IMR-90 (cell line): ENCODE measurements around the gene TRAPPC12. TPM values are rescaled to one million over a fixed set of nuclear protein-coding genes. Genes with fewer than 3 reads are reported as not detected.

Experiments used
- ATAC-seq: fragments of 200-7000 bp; cut with Tn5 transposase; 2 replicates; pipeline ENCODE4 v1.9.1; 2020; ENCODE audit warnings: low read depth, mild to moderate bottlenecking, moderate library complexity
- BruUV-seq: library from RNA; stranded (reverse); fragments of 400-500 nt; replicated peaks from 2 replicates; lab custom pipeline; 2021; lab: Mats Ljungman, UMichigan
- CTCF ChIA-PET: fragments of 300-600 bp; formaldehyde crosslinking; extraction: SDS; loops from one replicate; lab custom pipeline; 2021; ENCODE audit warnings: antibody characterized with exemption; lab: Yijun Ruan, JAX
- POLR2A ChIA-PET: fragments of 300-600 bp; sonication (Branson Sonifier 250); formaldehyde crosslinking; loops from one replicate; lab custom pipeline; 2022; ENCODE audit warnings: antibody characterized with exemption; ENCODE audit not compliant: unreplicated experiment; lab: Charles Lee
- DNase-seq: peaks from one replicate; pipeline ENCODE4 v3.0.0; 2013
- H2AFZ ChIP-seq: replicated peaks from 2 replicates; pipeline ENCODE3; 2013; ENCODE audit warnings: low read length, mild to moderate bottlenecking; ENCODE audit not compliant: poor library complexity
- H2AK5ac ChIP-seq: 2 replicates; pipeline ENCODE4 v1.6.1; 2013; ENCODE audit warnings: low read depth, low read length, inconsistent platforms
- H2AK9ac ChIP-seq: replicated peaks from 2 replicates; pipeline ENCODE3; 2013; ENCODE audit warnings: mild to moderate bottlenecking, low read depth, low read length, moderate library complexity; ENCODE audit not compliant: poor library complexity
- H2BK120ac ChIP-seq: 2 replicates; pipeline ENCODE4 v1.6.1; 2013; ENCODE audit warnings: low read depth, low read length, inconsistent platforms
- H2BK15ac ChIP-seq: 3 replicates; pipeline ENCODE4 v1.6.1; 2013; ENCODE audit warnings: low read depth, low read length, inconsistent platforms
- H2BK20ac ChIP-seq: 2 replicates; pipeline ENCODE4 v1.6.1; 2013; ENCODE audit warnings: low read depth, mild to moderate bottlenecking, inconsistent platforms, low read length, moderate library complexity
- H2BK5ac ChIP-seq: 2 replicates; pipeline ENCODE4 v1.6.1; 2013; ENCODE audit warnings: mild to moderate bottlenecking, low read depth, low read length, inconsistent platforms; ENCODE audit not compliant: poor library complexity, severe bottlenecking
- H3K14ac ChIP-seq: replicated peaks from 2 replicates; pipeline ENCODE4 v1.6.1; 2013; ENCODE audit warnings: low read depth, low read length, inconsistent platforms
- H3K18ac ChIP-seq: 2 replicates; pipeline ENCODE4 v1.6.1; 2013; ENCODE audit warnings: low read depth, low read length, control low read depth
- H3K23ac ChIP-seq: 2 replicates; pipeline ENCODE4 v1.6.1; 2013; ENCODE audit warnings: low read depth, low read length, inconsistent platforms
- H3K27ac ChIP-seq: 2 replicates; pipeline ENCODE4 v1.5.1; 2013; ENCODE audit warnings: mild to moderate bottlenecking, control low read depth, low read length; ENCODE audit not compliant: insufficient read depth
- H3K27me3 ChIP-seq: 2 replicates; pipeline ENCODE4 v1.6.1; 2013; ENCODE audit warnings: low read length; ENCODE audit not compliant: control insufficient read depth, insufficient read depth
- H3K36me3 ChIP-seq: 2 replicates; pipeline ENCODE4 v1.6.1; 2013; ENCODE audit warnings: low read length, mixed read lengths; ENCODE audit not compliant: control insufficient read depth, insufficient read depth
- H3K4ac ChIP-seq: 2 replicates; pipeline ENCODE4 v1.6.1; 2013; ENCODE audit warnings: low read depth, low read length, inconsistent platforms
- H3K4me1 ChIP-seq: 2 replicates; pipeline ENCODE4 v1.6.1; 2013; ENCODE audit warnings: low read length, mixed read lengths; ENCODE audit not compliant: control insufficient read depth, insufficient read depth
- H3K4me2 ChIP-seq: 2 replicates; pipeline ENCODE4 v1.6.1; 2013; ENCODE audit warnings: low read depth, mild to moderate bottlenecking, control low read depth, low read length, moderate library complexity
- H3K4me3 ChIP-seq: 2 replicates; pipeline ENCODE4 v1.5.1; 2013; ENCODE audit warnings: low read depth, mild to moderate bottlenecking, control low read depth, low read length, moderate library complexity; ENCODE audit not compliant: insufficient read depth
- H3K56ac ChIP-seq: 2 replicates; pipeline ENCODE4 v1.6.1; 2013; ENCODE audit warnings: low read length, inconsistent platforms; ENCODE audit not compliant: insufficient read depth; ENCODE audit errors: extremely low read depth
- H3K79me1 ChIP-seq, 2 experiments: 2 replicates each; pipeline ENCODE4 v1.6.1; 2013; ENCODE audit warnings: low read length in 2 of 2, inconsistent platforms in 1 of 2, low read depth in 1 of 2
- H3K9ac ChIP-seq: 2 replicates; pipeline ENCODE4 v1.6.1; 2013; ENCODE audit warnings: low read depth, low read length, control low read depth
- H3K9me1 ChIP-seq: 2 replicates; pipeline ENCODE4 v1.6.1; 2013; ENCODE audit warnings: low read length, inconsistent platforms; ENCODE audit not compliant: insufficient read depth
- H3K9me3 ChIP-seq: 2 replicates; pipeline ENCODE4 v1.6.1; 2013; ENCODE audit warnings: low read length; ENCODE audit not compliant: control insufficient read depth, insufficient read depth
- H4K20me1 ChIP-seq: 2 replicates; pipeline ENCODE4 v1.6.1; 2013; ENCODE audit warnings: low read length, inconsistent platforms; ENCODE audit not compliant: insufficient read depth
- H4K5ac ChIP-seq: 2 replicates; pipeline ENCODE4 v1.6.1; 2013; ENCODE audit warnings: mild to moderate bottlenecking, low read depth, low read length, control low read depth
- H4K8ac ChIP-seq, 2 experiments: 2 replicates each; pipeline ENCODE4 v1.6.1; 2013; ENCODE audit warnings: low read depth in 2 of 2, low read length in 2 of 2, control low read depth in 1 of 2, inconsistent platforms in 1 of 2
- H4K91ac ChIP-seq: 2 replicates; pipeline ENCODE4 v1.6.1; 2013; ENCODE audit warnings: low read depth, low read length, inconsistent platforms; ENCODE audit not compliant: insufficient read depth
- CEBPB ChIP-seq: IDR thresholded peaks from 2 replicates; pipeline ENCODE4 v1.6.1; 2012; ENCODE audit warnings: low read depth, low read length, improper control_type of control experiment
- CHD1 ChIP-seq: IDR thresholded peaks from 2 replicates; pipeline ENCODE4 v1.6.1; 2012; ENCODE audit warnings: low read depth, low read length, improper control_type of control experiment
- FOS ChIP-seq: fragments of 150-350 bp; IDR thresholded peaks from 2 replicates; pipeline ENCODE4 v1.6.1; 2016; ENCODE audit warnings: low read depth, low read length
- MAFK ChIP-seq: IDR thresholded peaks from 2 replicates; pipeline ENCODE4 v1.6.1; 2012; ENCODE audit warnings: low read depth, low read length, improper control_type of control experiment
- MAZ ChIP-seq: IDR thresholded peaks from 2 replicates; pipeline ENCODE4 v1.6.1; 2012; ENCODE audit warnings: low read depth, mild to moderate bottlenecking, low read length, improper control_type of control experiment, moderate library complexity, borderline replicate concordance
- MXI1 ChIP-seq: IDR thresholded peaks from 2 replicates; pipeline ENCODE4 v1.6.1; 2012; ENCODE audit warnings: low read depth, mild to moderate bottlenecking, low read length, moderate library complexity, borderline replicate concordance
- POLR2A ChIP-seq: IDR thresholded peaks from 2 replicates; pipeline ENCODE4 v1.6.1; 2012; ENCODE audit warnings: mild to moderate bottlenecking, low read depth, low read length
- RAD21 ChIP-seq: IDR thresholded peaks from 2 replicates; pipeline ENCODE4 v1.6.1; 2012; ENCODE audit warnings: low read length, improper control_type of control experiment
- RCOR1 ChIP-seq: IDR thresholded peaks from 2 replicates; pipeline ENCODE4 v1.6.1; 2012; ENCODE audit warnings: mild to moderate bottlenecking, low read length, improper control_type of control experiment; ENCODE audit not compliant: insufficient replicate concordance
- WGBS, 2 experiments: methylation state at CpG; one replicate each; pipeline versions ENCODE4 v1.1.5 to v1.1.7; 2013; ENCODE audit warnings: missing lambda C conversion rate in 2 of 2; ENCODE audit not compliant: insufficient read length in 1 of 2; ENCODE audit errors: extremely low coverage in 2 of 2; 5-methylcytosine and 5-hydroxymethylcytosine counted together
- dilution Hi-C: fragments of 300-500 bp; cut with HindIII; formaldehyde crosslinking; loops from one replicate; pipeline ENCODE4 v1.14.3; 2018; ENCODE audit warnings: low sequenced_read_pairs; ENCODE audit not compliant: unreplicated experiment
- in situ Hi-C: fragments of 300-500 bp; cut with MboI; formaldehyde crosslinking; loops from 3 replicates; pipeline ENCODE4 v1.14.3; 2019; ENCODE audit warnings: low sequenced_read_pairs, inconsistent platforms, mixed read lengths
- intact Hi-C: fragments of 100-400 bp; cut with micrococcal nuclease; formaldehyde crosslinking; loops from 2 replicates; pipeline ENCODE4 v1.10.0; 2022
- polyA plus RNA-seq, 3 experiments: library from polyadenylated mRNA; depleted of rRNA; stranded (reverse); fragments of >200 nt; gene quantifications; 2 replicates each; pipeline ENCODE4 v1.2.3, GENCODE V29; 2012; ENCODE audit warnings: low replicate concordance in 1 of 3
- total RNA-seq: library from RNA; depleted of rRNA; stranded (reverse); fragments of >200 nt; gene quantifications from 2 replicates; pipeline ENCODE4 v1.2.3, GENCODE V29; 2012
- TF ChIP-seq, protein P1 (sequence below): fragments of 150-350 bp; IDR thresholded peaks from 2 replicates; pipeline ENCODE4 v1.6.1; 2017; ENCODE audit warnings: mild to moderate bottlenecking, antibody characterized with exemption, low read length, low read depth
- TF ChIP-seq, protein P2 (sequence below): conservative IDR thresholded peaks from 2 replicates; pipeline ENCODE4 v1.5.1; 2012; ENCODE audit warnings: mild to moderate bottlenecking, low read depth, low read length, improper control_type of control experiment
- TF ChIP-seq, protein P3 (sequence below): fragments of 150-350 bp; IDR thresholded peaks from 2 replicates; pipeline ENCODE4 v1.6.1; 2016; ENCODE audit warnings: low read depth, mild to moderate bottlenecking, low read length, moderate library complexity, borderline replicate concordance

Gene TRAPPC12
- total and polyA plus RNA-seq, 2 of the 4 experiments (the other 2 are of a cell fraction), result 25.8 to 69.9 TPM

DNA sequence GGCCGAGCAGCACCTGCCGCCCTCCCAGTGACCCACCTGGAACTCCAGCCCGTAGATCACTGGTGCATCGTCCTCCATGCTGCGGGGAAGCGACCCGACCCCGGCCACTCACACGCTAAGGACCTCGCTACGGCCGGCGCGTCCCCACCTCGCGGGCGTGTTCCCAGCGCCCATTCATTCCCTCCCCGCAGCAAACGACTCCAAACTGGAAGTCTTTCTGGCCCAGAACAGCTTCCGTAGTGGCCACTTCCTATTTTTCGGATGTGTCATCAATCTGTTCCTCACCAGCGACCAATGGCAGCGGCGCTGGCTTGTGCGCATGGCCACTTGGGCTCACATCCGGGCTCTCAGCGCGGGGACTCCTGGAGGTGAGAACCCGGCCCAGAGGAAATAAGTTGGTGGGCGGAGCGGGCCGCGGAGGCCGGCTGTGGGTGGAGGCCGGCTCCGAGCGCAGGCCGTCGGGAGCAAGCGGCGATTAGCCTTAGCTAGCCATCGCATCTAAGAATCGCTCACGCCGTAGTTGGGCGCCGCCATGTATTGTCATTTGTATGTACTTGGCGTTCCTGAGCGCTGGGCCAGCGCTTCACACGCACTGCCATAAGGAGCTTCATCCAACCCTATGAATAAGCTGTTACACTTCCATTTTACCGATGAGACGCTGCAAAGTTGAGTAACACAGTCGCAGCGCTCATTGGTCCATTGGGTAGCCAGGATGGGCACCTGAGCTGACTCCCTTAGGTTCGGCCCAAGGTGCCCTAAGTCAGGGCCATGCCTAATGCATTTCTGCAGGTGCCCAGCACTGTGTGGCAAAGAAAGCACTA is 1.7 kb upstream of the TRAPPC12 start, which contains the start of gene EIPR1:
Gene EIPR1 (minus strand): TSS at position 207 of the 821 bp plus-strand sequence. CDS start 129 bp downstream, at position 78.
- peak within 1 kb of the TSS; percentile 86 for H3K4me2 ChIP-seq
- intact Hi-C loops, result no loop called here
- peak within 1 kb of the TSS; percentile 78 for H3K18ac ChIP-seq
- ATAC-seq (peak; percentile 85), DNase-seq (peak; percentile 98)
- H4K91ac ChIP-seq, result peak within 1 kb of the TSS; percentile 84
- H4K5ac ChIP-seq, result peak within 1 kb of the TSS; percentile 94
- H3K4me1 ChIP-seq, result peaks cover 8% of the 10 kb centered on the region
- peak within 1 kb of the TSS; percentile 90 for H2AK9ac ChIP-seq
- H2AFZ ChIP-seq, result peak within 1 kb of the TSS; percentile 96
- peak within 1 kb of the TSS; percentile 39; the same call in 1 of the 3 replicates for H2BK15ac ChIP-seq
- H3K27ac ChIP-seq, result peak within 1 kb of the TSS; percentile 84
- peaks cover 2% of the 10 kb centered on the region; the same call in 1 of the 2 replicates for H3K9me1 ChIP-seq
- peak within 1 kb of the TSS; percentile 87 for H3K4ac ChIP-seq
- no peaks in the 10 kb centered on the region; the same call in 1 of the 2 replicates for H3K36me3 ChIP-seq
- H3K14ac ChIP-seq, result peak within 1 kb of the TSS; percentile 93
- H4K8ac ChIP-seq, result peak within 1 kb of the TSS; percentile 96 to 99
- 4% methylated on average over 19 of the region's 57 CpGs; no CpG with 5 or more reads in 1 of the 2 experiments for WGBS, 2 experiments
- peaks cover 24 to 42% of the 10 kb centered on the region in 2 experiments for H3K79me1 ChIP-seq
- no TSS peak for BruUV-seq
- dilution Hi-C loops, result no loop called here
- H2BK20ac ChIP-seq, result 0 out of 2 replicates have a peak within 1 kb of the TSS, but pooled peaks have one; percentile 8
- H2BK5ac ChIP-seq, result peak within 1 kb of the TSS; percentile 78
- no peaks in the 10 kb centered on the region for H4K20me1 ChIP-seq
- ChIA-PET CTCF (interaction anchor here (1.2 to 1.5 kb wide), 2 partner anchors 13 to 84 kb away, joined by 4 to 5 read pairs; no protein-coding TSS in a partner anchor), POLR2A (interaction anchor here (0.6 to 0.7 kb wide), 2 partner anchors 9 to 18 kb away, joined by 3 read pairs; no protein-coding TSS in a partner anchor)
- peak within 1 kb of the TSS; percentile 66 for H2BK120ac ChIP-seq
- no peaks in the 10 kb centered on the region for H3K27me3 ChIP-seq
- H3K4me3 ChIP-seq, result peak within 1 kb of the TSS; percentile 82
- peak within 1 kb of the TSS; percentile 48 for H3K56ac ChIP-seq
- H2AK5ac ChIP-seq, result peak within 1 kb of the TSS; percentile 84
- peak within 1 kb of the TSS; percentile 82 for H3K9ac ChIP-seq
- in situ Hi-C loops, result no loop called here
- peak within 1 kb of the TSS; percentile 61; the same call in 1 of the 2 replicates for H3K23ac ChIP-seq
- H3K9me3 ChIP-seq, result no peaks in the 10 kb centered on the region
- TF ChIP-seq FOS (peak; percentile 38; the same call in 1 of the 2 replicates), CEBPB (peak; percentile 60; the same call in 1 of the 2 replicates), CHD1 (no peak), MAZ (peak; percentile 80; the same call in 1 of the 2 replicates), MXI1 (0 out of 2 replicates have a peak, but pooled peaks have one; percentile 74), MAFK (peak; percentile 29; the same call in 1 of the 2 replicates), RCOR1 (peak; percentile 12), RAD21 (no peak), POLR2A (peak; percentile 66; the same call in 1 of the 2 replicates)
- TF ChIP-seq, protein P1, sequence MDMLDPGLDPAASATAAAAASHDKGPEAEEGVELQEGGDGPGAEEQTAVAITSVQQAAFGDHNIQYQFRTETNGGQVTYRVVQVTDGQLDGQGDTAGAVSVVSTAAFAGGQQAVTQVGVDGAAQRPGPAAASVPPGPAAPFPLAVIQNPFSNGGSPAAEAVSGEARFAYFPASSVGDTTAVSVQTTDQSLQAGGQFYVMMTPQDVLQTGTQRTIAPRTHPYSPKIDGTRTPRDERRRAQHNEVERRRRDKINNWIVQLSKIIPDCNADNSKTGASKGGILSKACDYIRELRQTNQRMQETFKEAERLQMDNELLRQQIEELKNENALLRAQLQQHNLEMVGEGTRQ, result peak; percentile 51
- TF ChIP-seq, protein P2, sequence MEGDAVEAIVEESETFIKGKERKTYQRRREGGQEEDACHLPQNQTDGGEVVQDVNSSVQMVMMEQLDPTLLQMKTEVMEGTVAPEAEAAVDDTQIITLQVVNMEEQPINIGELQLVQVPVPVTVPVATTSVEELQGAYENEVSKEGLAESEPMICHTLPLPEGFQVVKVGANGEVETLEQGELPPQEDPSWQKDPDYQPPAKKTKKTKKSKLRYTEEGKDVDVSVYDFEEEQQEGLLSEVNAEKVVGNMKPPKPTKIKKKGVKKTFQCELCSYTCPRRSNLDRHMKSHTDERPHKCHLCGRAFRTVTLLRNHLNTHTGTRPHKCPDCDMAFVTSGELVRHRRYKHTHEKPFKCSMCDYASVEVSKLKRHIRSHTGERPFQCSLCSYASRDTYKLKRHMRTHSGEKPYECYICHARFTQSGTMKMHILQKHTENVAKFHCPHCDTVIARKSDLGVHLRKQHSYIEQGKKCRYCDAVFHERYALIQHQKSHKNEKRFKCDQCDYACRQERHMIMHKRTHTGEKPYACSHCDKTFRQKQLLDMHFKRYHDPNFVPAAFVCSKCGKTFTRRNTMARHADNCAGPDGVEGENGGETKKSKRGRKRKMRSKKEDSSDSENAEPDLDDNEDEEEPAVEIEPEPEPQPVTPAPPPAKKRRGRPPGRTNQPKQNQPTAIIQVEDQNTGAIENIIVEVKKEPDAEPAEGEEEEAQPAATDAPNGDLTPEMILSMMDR, result no peak
- TF ChIP-seq, protein P3, sequence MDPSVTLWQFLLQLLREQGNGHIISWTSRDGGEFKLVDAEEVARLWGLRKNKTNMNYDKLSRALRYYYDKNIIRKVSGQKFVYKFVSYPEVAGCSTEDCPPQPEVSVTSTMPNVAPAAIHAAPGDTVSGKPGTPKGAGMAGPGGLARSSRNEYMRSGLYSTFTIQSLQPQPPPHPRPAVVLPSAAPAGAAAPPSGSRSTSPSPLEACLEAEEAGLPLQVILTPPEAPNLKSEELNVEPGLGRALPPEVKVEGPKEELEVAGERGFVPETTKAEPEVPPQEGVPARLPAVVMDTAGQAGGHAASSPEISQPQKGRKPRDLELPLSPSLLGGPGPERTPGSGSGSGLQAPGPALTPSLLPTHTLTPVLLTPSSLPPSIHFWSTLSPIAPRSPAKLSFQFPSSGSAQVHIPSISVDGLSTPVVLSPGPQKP, result no peak
